ENCODE data around the gene PDIA5. TPM values are rescaled to one million over a fixed set of nuclear protein-coding genes. Genes with fewer than 3 reads are reported as not detected.

Gene PDIA5
- total RNA-seq: 42.5 TPM
- polyA plus RNA-seq: 29.0 TPM

- peak; percentile 75 for DNase-seq (ENCODE audit: extremely low spot score)
- WGBS: under 1% methylated on average over 72 of the region's 72 CpGs
- peak within 1 kb of the TSS; percentile 83 for H3K4me3 ChIP-seq (ENCODE audit: low read depth, low read length)
- no peaks in the 10 kb centered on the region for H3K4me1 ChIP-seq (ENCODE audit: insufficient read depth)
- no peaks in the 10 kb centered on the region for H3K36me3 ChIP-seq (ENCODE audit: insufficient read depth)
- H3K27ac ChIP-seq (ENCODE audit: low read depth): no peak within 1 kb of the TSS
These were observed at the start of gene PDIA5 for GRCh38 chr3:123066896-123067688. TSS of gene PDIA5 (plus strand) at chr3:123067025. CDS start at chr3:123067165, 140 bp downstream.

GRCh38 chr3:123018683-123019082 lies 48.1 kb upstream of the PDIA5 start:
- no peak for DNase-seq (ENCODE audit: extremely low spot score)
- no peak overlapping the region for H3K4me3 ChIP-seq (ENCODE audit: low read depth, low read length)
- no peaks in the 10 kb centered on the region for H3K36me3 ChIP-seq (ENCODE audit: insufficient read depth)
- no peak overlapping the region for H3K27ac ChIP-seq (ENCODE audit: low read depth)
- H3K4me1 ChIP-seq (ENCODE audit: insufficient read depth): no peaks in the 10 kb centered on the region
- WGBS: 39% methylated on average over 1 of the region's 1 CpG

GRCh38 chr3:123019161-123019560 lies 47.7 kb upstream of the PDIA5 start:
- no peaks in the 10 kb centered on the region for H3K4me1 ChIP-seq (ENCODE audit: insufficient read depth)
- no peak overlapping the region for H3K4me3 ChIP-seq (ENCODE audit: low read depth, low read length)
- H3K36me3 ChIP-seq (ENCODE audit: insufficient read depth): no peaks in the 10 kb centered on the region
- WGBS: 82% methylated on average over 3 of the region's 3 CpGs
- no peak for DNase-seq (ENCODE audit: extremely low spot score)
- no peak overlapping the region for H3K27ac ChIP-seq (ENCODE audit: low read depth)

GRCh38 chr3:123019591-123019990 lies 47.2 kb upstream of the PDIA5 start:
- DNase-seq (ENCODE audit: extremely low spot score): no peak
- no peak overlapping the region for H3K27ac ChIP-seq (ENCODE audit: low read depth)
- no peaks in the 10 kb centered on the region for H3K36me3 ChIP-seq (ENCODE audit: insufficient read depth)
- no peak overlapping the region for H3K4me3 ChIP-seq (ENCODE audit: low read depth, low read length)
- 91% methylated on average over 5 of the region's 5 CpGs for WGBS
- no peaks in the 10 kb centered on the region for H3K4me1 ChIP-seq (ENCODE audit: insufficient read depth)

GRCh38 chr3:123020709-123021108 lies 46.1 kb upstream of the PDIA5 start:
- Histone ChIP-seq H3K4me3 (ENCODE audit: low read depth, low read length) (no peak overlapping the region), H3K27ac (ENCODE audit: low read depth) (no peak overlapping the region), H3K4me1 (ENCODE audit: insufficient read depth) (no peaks in the 10 kb centered on the region), H3K36me3 (ENCODE audit: insufficient read depth) (no peaks in the 10 kb centered on the region)
- WGBS: 83% methylated on average over 3 of the region's 3 CpGs
- DNase-seq (ENCODE audit: extremely low spot score): no peak

- Histone ChIP-seq H3K36me3 (ENCODE audit: insufficient read depth) (no peaks in the 10 kb centered on the region), H3K4me1 (ENCODE audit: insufficient read depth) (no peaks in the 10 kb centered on the region), H3K4me3 (ENCODE audit: low read depth, low read length) (no peak overlapping the region), H3K27ac (ENCODE audit: low read depth) (no peak overlapping the region)
- DNase-seq (ENCODE audit: extremely low spot score): no peak
- WGBS: 86% methylated on average over 7 of the region's 7 CpGs
These were observed 45.4 kb upstream of the PDIA5 start for GRCh38 chr3:123021388-123021787.

- no peak for DNase-seq (ENCODE audit: extremely low spot score)
These were observed 44.8 kb upstream of the PDIA5 start for GRCh38 chr3:123021996-123022510.

GRCh38 chr3:123024056-123024455 lies 42.8 kb upstream of the PDIA5 start:
- 95% methylated on average over 1 of the region's 1 CpG for WGBS
- Histone ChIP-seq H3K36me3 (ENCODE audit: insufficient read depth) (no peaks in the 10 kb centered on the region), H3K4me1 (ENCODE audit: insufficient read depth) (peaks cover 1% of the 10 kb centered on the region), H3K4me3 (ENCODE audit: low read depth, low read length) (no peak overlapping the region), H3K27ac (ENCODE audit: low read depth) (no peak overlapping the region)
- no peak for DNase-seq (ENCODE audit: extremely low spot score)

More at GRCh38 chr3:123021996-123022510, 44.8 kb upstream of the PDIA5 start:
- Histone ChIP-seq H3K27ac (ENCODE audit: low read depth) (no peak overlapping the region), H3K4me3 (ENCODE audit: low read depth, low read length) (no peak overlapping the region), H3K36me3 (ENCODE audit: insufficient read depth) (no peaks in the 10 kb centered on the region), H3K4me1 (ENCODE audit: insufficient read depth) (peaks cover 1% of the 10 kb centered on the region)
- WGBS: 82% methylated on average over 7 of the region's 7 CpGs

GRCh38 chr3:123025642-123026521 lies 40.9 kb upstream of the PDIA5 start:
- Histone ChIP-seq H3K4me1 (ENCODE audit: insufficient read depth) (peaks cover 1% of the 10 kb centered on the region), H3K4me3 (ENCODE audit: low read depth, low read length) (peak overlapping the region; percentile 50), H3K27ac (ENCODE audit: low read depth) (no peak overlapping the region), H3K36me3 (ENCODE audit: insufficient read depth) (no peaks in the 10 kb centered on the region)
- DNase-seq (ENCODE audit: extremely low spot score): no peak
- 29% methylated on average over 33 of the region's 33 CpGs for WGBS

- Histone ChIP-seq H3K4me1 (ENCODE audit: insufficient read depth) (peaks cover 1% of the 10 kb centered on the region), H3K36me3 (ENCODE audit: insufficient read depth) (no peaks in the 10 kb centered on the region), H3K4me3 (ENCODE audit: low read depth, low read length) (peak overlapping the region; percentile 50), H3K27ac (ENCODE audit: low read depth) (no peak overlapping the region)
- under 1% methylated on average over 62 of the region's 62 CpGs for WGBS
- no peak for DNase-seq (ENCODE audit: extremely low spot score)
These were observed 40.1 kb upstream of the PDIA5 start for GRCh38 chr3:123026565-123027291.

- Histone ChIP-seq H3K27ac (ENCODE audit: low read depth) (no peak within 1 kb of the TSS), H3K4me1 (ENCODE audit: insufficient read depth) (peaks cover 1% of the 10 kb centered on the region), H3K4me3 (ENCODE audit: low read depth, low read length) (peak within 1 kb of the TSS; percentile 50), H3K36me3 (ENCODE audit: insufficient read depth) (no peaks in the 10 kb centered on the region)
- DNase-seq (ENCODE audit: extremely low spot score): peak; percentile 36
- WGBS: under 1% methylated on average over 94 of the region's 94 CpGs
These were observed 39.3 kb upstream of the PDIA5 start, which contains the start of gene SEMA5B for GRCh38 chr3:123027292-123028232. TSS of gene SEMA5B (minus strand) at chr3:123027763. CDS start at chr3:122961263, 66,500 bp downstream.

- Histone ChIP-seq H3K27ac (ENCODE audit: low read depth) (no peak overlapping the region), H3K4me3 (ENCODE audit: low read depth, low read length) (peak overlapping the region; percentile 50), H3K4me1 (ENCODE audit: insufficient read depth) (peaks cover 1% of the 10 kb centered on the region), H3K36me3 (ENCODE audit: insufficient read depth) (no peaks in the 10 kb centered on the region)
- peak; percentile 61 for DNase-seq (ENCODE audit: extremely low spot score)
- WGBS: under 1% methylated on average over 21 of the region's 21 CpGs
These were observed 38.5 kb upstream of the PDIA5 start for GRCh38 chr3:123028233-123028828.

All from urinary bladder (tissue), 4 donors.